Coronary artery (tissue), 2 donors: ENCODE measurements around the gene GMEB2.

Experiments
- DNase-seq: peaks from one replicate; pipeline ENCODE4 v3.0.0-alpha.2; 2017; ENCODE audit warnings: low spot score
- H3K27ac ChIP-seq, 2 donors: fragments of 200-600 bp; sonication (generic); one replicate each; pipeline ENCODE4 v1.5.1; 2016 to 2019
- H3K4me3 ChIP-seq: fragments of 200-600 bp; sonication (generic); 2 replicates; pipeline ENCODE4 v1.5.1; 2016; ENCODE audit warnings: mild to moderate bottlenecking, moderate library complexity
- CTCF ChIP-seq: fragments of 200-600 bp; sonication (generic); IDR thresholded peaks from one replicate; pipeline ENCODE4 v1.5.1; 2019; ENCODE audit warnings: antibody characterized with exemption

Gene GMEB2

GRCh38 chr20:63577317-63577894 lies 49.5 kb downstream of the GMEB2 start:
- H3K27ac ChIP-seq = no peak overlapping the region
- no peak overlapping the region for H3K4me3 ChIP-seq
- no peak for TF ChIP-seq CTCF
- DNase-seq = no peak

GRCh38 chr20:63576311-63576710 lies 50.6 kb downstream of the GMEB2 start:
- no peak for TF ChIP-seq CTCF
- no peak overlapping the region for H3K27ac ChIP-seq

GRCh38 chr20:63574829-63575743 lies 51.8 kb downstream of the GMEB2 start:
- TF ChIP-seq CTCF = no peak
- Histone ChIP-seq H3K4me3 (no peak overlapping the region), H3K27ac (peak overlapping the region in 1 of 2 donors; percentile 86)
- DNase-seq = no peak

More at GRCh38 chr20:63576311-63576710, 50.6 kb downstream of the GMEB2 start:
- no peak for DNase-seq
- no peak overlapping the region for H3K4me3 ChIP-seq

GRCh38 chr20:63574156-63574828 lies 52.6 kb downstream of the GMEB2 start, which contains the start of gene HELZ2:
Gene HELZ2, minus strand, starts transcription at chr20:63574239. Its CDS starts 1,854 bp downstream, at chr20:63572385.
- Histone ChIP-seq H3K27ac (peak within 1 kb of the TSS; percentile 60 to 86), H3K4me3 (peak within 1 kb of the TSS; percentile 91)
- peak; percentile 88 for DNase-seq
- no peak for TF ChIP-seq CTCF

GRCh38 chr20:63573647-63574131 lies 53.2 kb downstream of the GMEB2 start:
- DNase-seq = no peak
- Histone ChIP-seq H3K4me3 (peak overlapping the region; percentile 91), H3K27ac (peak overlapping the region; percentile 60 to 86)
- no peak for TF ChIP-seq CTCF

GRCh38 chr20:63572788-63573646 lies 53.9 kb downstream of the GMEB2 start:
- Histone ChIP-seq H3K4me3 (peak overlapping the region; percentile 91), H3K27ac (peak overlapping the region; percentile 60 to 86)
- no peak for DNase-seq
- no peak for TF ChIP-seq CTCF
